Measurements from ENCODE around the gene PIGQ. TPM values are rescaled to one million over a fixed set of nuclear protein-coding genes. Genes with fewer than 3 reads are reported as not detected.

Gene PIGQ
- total RNA-seq: 23.5 and 25.6 TPM in 2 replicates

GRCh38 chr16:569445-570254 lies at the start of gene PIGQ:
Gene PIGQ (plus strand): TSS chr16:569968. CDS start chr16:574075, 4,107 bp downstream.

GRCh38 chr16:527015-527903 lies 42.5 kb upstream of the PIGQ start, which contains the start of gene CAPN15:
Gene CAPN15 (plus strand): TSS chr16:527712. CDS start chr16:546839, 19,127 bp downstream.

GRCh38 chr16:560204-560700 lies 9.5 kb upstream of the PIGQ start, which contains the start of gene PRR35:
Gene PRR35 (plus strand): TSS chr16:560394. CDS start chr16:563295, 2,901 bp downstream.

GRCh38 chr16:566475-567372 lies 3.0 kb upstream of the PIGQ start, which contains the start of gene NHLRC4:
Gene NHLRC4 (plus strand): TSS chr16:567005. CDS start chr16:568048, 1,043 bp downstream.

GRCh38 chr16:589658-590187 lies 20.0 kb downstream of the PIGQ start, which contains the start of gene RAB40C:
Gene RAB40C (plus strand): TSS chr16:590066. CDS start chr16:590292, 226 bp downstream.

GRCh38 chr16:630815-631405 lies 61.1 kb downstream of the PIGQ start, which contains the start of gene WFIKKN1:
Gene WFIKKN1 (plus strand): TSS chr16:630985. CDS start chr16:631254, 269 bp downstream.

Small RNAs within 50 kb of the gene (small RNA-seq; reads per million reads assigned to genes)
- gene MIR3176: 0.14 reads per million
- gene MIR5587: 0.22 reads per million
- gene Z98883.1: not detected

Other genes starting within 250 kb of the PIGQ start
- 16.9 and 19.9 TPM in 2 replicates for gene AXIN1, start 217.2 kb upstream of the PIGQ start, total RNA-seq
- gene MRPL28, start 199.4 kb upstream of the PIGQ start, total RNA-seq: 57.7 and 71.9 TPM in 2 replicates
- 38.9 and 44.6 TPM in 2 replicates for gene PGAP6, start 188.0 kb upstream of the PIGQ start, total RNA-seq
- gene NME4, start 172.8 kb upstream of the PIGQ start, total RNA-seq: 69.6 and 110 TPM in 2 replicates
- gene DECR2, start 168.1 kb upstream of the PIGQ start, total RNA-seq: 14.9 and 23.9 TPM in 2 replicates
- gene RAB11FIP3, start 144.3 kb upstream of the PIGQ start, total RNA-seq: 21.7 and 23.5 TPM in 2 replicates
- 45.2 and 67.6 TPM in 2 replicates for gene CAPN15, start 42.3 kb upstream of the PIGQ start, total RNA-seq
- gene PRR35, start 9.6 kb upstream of the PIGQ start, total RNA-seq: not detected in 2 replicates
- 0.37 and 0.59 TPM in 2 replicates for gene NHLRC4, start 3.0 kb upstream of the PIGQ start, total RNA-seq
- 11.4 and 13.3 TPM in 2 replicates for gene RAB40C, start 20.1 kb downstream of the PIGQ start, total RNA-seq
- gene WFIKKN1, start 61.0 kb downstream of the PIGQ start, total RNA-seq: 0.20 and 0.37 TPM in 2 replicates
- 88.2 and 125 TPM in 2 replicates for gene METTL26, start 66.3 kb downstream of the PIGQ start, total RNA-seq
- gene MCRIP2, start 71.9 kb downstream of the PIGQ start, total RNA-seq: 23.7 and 25.7 TPM in 2 replicates
- gene WDR90, start 79.4 kb downstream of the PIGQ start, total RNA-seq: 15.4 and 25.8 TPM in 2 replicates
- 40.4 and 58.6 TPM in 2 replicates for gene RHOT2, start 98.2 kb downstream of the PIGQ start, total RNA-seq
- gene RHBDL1, start 105.7 kb downstream of the PIGQ start, total RNA-seq: 0.39 and 1.8 TPM in 2 replicates
- 129 and 152 TPM in 2 replicates for gene STUB1, start 110.4 kb downstream of the PIGQ start, total RNA-seq
- 30.9 and 35.6 TPM in 2 replicates for gene JMJD8, start 114.4 kb downstream of the PIGQ start, total RNA-seq
- 9.6 and 10.0 TPM in 2 replicates for gene WDR24, start 120.4 kb downstream of the PIGQ start, total RNA-seq
- 0.37 and 0.59 TPM in 2 replicates for gene FBXL16, start 135.8 kb downstream of the PIGQ start, total RNA-seq
- gene METRN, start 145.2 kb downstream of the PIGQ start, total RNA-seq: 54.0 and 71.2 TPM in 2 replicates
- 27.2 and 28.3 TPM in 2 replicates for gene ANTKMT, start 151.2 kb downstream of the PIGQ start, total RNA-seq
- 3.7 and 4.7 TPM in 2 replicates for gene CCDC78, start 156.5 kb downstream of the PIGQ start, total RNA-seq
- gene HAGHL, start 157.1 kb downstream of the PIGQ start, total RNA-seq: 15.8 and 18.8 TPM in 2 replicates
- gene CIAO3, start 171.0 kb downstream of the PIGQ start, total RNA-seq: 34.8 and 36.0 TPM in 2 replicates
- not detected in 2 replicates for gene MSLN, start 190.8 kb downstream of the PIGQ start, total RNA-seq
- 27.2 and 29.1 TPM in 2 replicates for gene RPUSD1, start 218.4 kb downstream of the PIGQ start, total RNA-seq
- 16.9 and 20.1 TPM in 2 replicates for gene CHTF18, start 218.7 kb downstream of the PIGQ start, total RNA-seq
- not detected in 2 replicates for gene GNG13, start 230.8 kb downstream of the PIGQ start, total RNA-seq

All from subcutaneous preadipocyte (primary cell).